ENCODE results near the gene TP53I13. TPM values are rescaled to one million over a fixed set of nuclear protein-coding genes. Genes with fewer than 3 reads are reported as not detected.
A peak's percentile ranks its signal among the peaks of the same experiment; 100 is the strongest.

Gene TP53I13
- polyA plus RNA-seq, 1 experiment, result 17.8 TPM

DNA sequence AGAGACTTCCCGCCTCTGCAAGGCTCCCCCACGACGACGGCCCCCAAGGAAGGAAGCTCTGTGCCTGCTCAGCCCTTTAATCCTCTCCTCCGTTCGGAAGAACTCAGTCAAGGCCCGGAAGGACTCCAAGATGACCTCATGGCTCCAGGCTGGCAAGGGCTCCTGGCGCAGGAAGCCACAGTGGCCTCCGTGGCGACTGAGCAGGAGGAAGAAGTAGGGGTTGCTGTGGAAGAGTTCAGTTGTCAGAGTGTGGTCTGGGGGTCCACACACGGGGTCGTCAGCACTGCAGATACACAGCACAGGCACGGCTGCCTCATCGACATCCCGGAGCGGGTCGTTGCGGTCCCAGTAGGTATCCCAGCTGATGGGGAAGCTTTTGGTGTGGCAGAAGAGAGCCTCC, 5.9 kb upstream of the TP53I13 start:
- H3K9me3 ChIP-seq (ENCODE audit: control insufficient read depth, insufficient read depth, low read length), result no peaks in the 10 kb centered on the region
- TF ChIP-seq, protein P1, sequence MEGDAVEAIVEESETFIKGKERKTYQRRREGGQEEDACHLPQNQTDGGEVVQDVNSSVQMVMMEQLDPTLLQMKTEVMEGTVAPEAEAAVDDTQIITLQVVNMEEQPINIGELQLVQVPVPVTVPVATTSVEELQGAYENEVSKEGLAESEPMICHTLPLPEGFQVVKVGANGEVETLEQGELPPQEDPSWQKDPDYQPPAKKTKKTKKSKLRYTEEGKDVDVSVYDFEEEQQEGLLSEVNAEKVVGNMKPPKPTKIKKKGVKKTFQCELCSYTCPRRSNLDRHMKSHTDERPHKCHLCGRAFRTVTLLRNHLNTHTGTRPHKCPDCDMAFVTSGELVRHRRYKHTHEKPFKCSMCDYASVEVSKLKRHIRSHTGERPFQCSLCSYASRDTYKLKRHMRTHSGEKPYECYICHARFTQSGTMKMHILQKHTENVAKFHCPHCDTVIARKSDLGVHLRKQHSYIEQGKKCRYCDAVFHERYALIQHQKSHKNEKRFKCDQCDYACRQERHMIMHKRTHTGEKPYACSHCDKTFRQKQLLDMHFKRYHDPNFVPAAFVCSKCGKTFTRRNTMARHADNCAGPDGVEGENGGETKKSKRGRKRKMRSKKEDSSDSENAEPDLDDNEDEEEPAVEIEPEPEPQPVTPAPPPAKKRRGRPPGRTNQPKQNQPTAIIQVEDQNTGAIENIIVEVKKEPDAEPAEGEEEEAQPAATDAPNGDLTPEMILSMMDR (IDR thresholded peaks at IDR 0.05; ENCODE audit: low read depth, low read length), result no peak
- no peaks in the 10 kb centered on the region for H3K27me3 ChIP-seq (ENCODE audit: control insufficient read depth, insufficient read depth, low read length)
- ChIA-PET CTCF (no interaction called here), POLR2A (no interaction called here)
- H3K27ac ChIP-seq (ENCODE audit: low read depth, low read length), result no peak overlapping the region
- H3K4me3 ChIP-seq (ENCODE audit: low read depth, low read length), result no peak overlapping the region
- DNase-seq (ENCODE audit: low read depth, low spot score), result no peak

DNA sequence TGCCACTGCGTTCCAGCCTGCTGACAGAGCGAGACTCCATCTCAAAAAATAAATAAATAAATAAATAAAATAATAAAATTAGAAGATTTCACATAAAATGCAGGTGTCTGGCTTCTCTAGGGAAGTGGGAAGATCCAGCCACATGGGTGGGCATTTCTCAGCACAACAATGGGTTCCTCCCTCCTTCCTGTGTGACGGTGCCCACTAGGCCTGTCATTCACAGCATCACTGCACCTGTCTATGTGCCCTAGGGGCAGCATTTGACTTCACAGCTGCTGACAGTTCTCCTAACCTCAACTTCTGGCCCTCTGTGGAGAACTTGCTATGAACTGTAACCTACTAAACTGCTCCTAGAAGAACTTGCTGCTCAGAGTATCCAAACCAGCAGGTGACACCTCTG, 4.7 kb upstream of the TP53I13 start:
- TF ChIP-seq, protein P1 (IDR thresholded peaks at IDR 0.05; ENCODE audit: low read depth, low read length), result no peak
- CTCF ChIA-PET, result interaction anchor here (0.6 to 1.4 kb wide), 3 partner anchors 9 to 446 kb away, joined by 3 to 5 read pairs (median 3); no protein-coding TSS in a partner anchor

DNA sequence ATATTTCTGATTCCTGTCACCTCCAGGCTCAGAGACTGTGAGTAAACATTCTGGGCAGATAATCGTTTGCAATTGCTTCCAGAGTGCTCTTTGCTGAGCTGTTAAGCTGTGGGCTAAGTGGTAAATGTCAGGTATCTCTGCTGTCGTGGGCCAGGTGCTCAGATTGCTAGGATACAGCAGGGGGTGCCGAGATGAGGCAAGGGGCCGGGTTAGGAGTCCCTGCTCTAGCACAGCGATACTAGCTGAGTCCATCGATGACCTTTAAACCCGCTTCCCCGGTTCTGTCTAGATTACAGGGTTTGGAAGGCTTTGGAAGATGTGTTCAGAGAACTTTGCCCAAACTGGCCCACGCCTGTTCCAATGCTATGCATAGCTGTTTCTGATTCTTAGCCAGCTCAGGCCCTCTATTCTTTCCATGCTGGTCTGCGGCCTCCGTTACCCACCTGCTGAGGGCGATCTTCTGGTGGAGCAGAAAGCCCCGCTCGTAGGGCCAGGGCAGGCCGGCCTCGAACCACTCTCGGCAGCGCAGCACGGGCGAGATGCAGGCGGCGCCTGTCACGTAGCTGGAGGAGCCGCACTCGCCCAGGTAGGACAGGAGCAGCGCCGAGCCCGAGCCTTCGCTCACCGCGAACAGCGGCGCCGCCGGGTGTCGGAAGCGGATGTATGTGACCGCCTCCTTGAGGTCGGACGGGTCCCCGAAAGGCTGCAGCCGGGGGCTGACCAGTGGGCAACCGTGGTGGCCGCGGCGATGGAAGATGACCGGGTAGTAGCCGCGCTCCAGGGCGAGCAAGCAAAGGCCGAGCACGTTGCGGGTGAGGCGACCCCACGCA, 2.6 kb upstream of the TP53I13 start:
- Histone ChIP-seq H3K27me3 (ENCODE audit: control insufficient read depth, insufficient read depth, low read length) (no peaks in the 10 kb centered on the region), H3K27ac (ENCODE audit: low read depth, low read length) (no peak overlapping the region), H3K4me3 (ENCODE audit: low read depth, low read length) (peak overlapping the region; percentile 53), H3K9me3 (ENCODE audit: control insufficient read depth, insufficient read depth, low read length) (no peaks in the 10 kb centered on the region)
- ChIA-PET CTCF (interaction anchor here (1.2 kb wide), 1 partner anchor 26 kb away, joined by 4 read pairs; no protein-coding TSS in a partner anchor), POLR2A (no interaction called here)
- DNase-seq (ENCODE audit: low read depth, low spot score), result no peak
- TF ChIP-seq, protein P1 (IDR thresholded peaks at IDR 0.05; ENCODE audit: low read depth, low read length), result peak; percentile 29

More for the DNA sequence above, 4.7 kb upstream of the TP53I13 start:
- H3K27ac ChIP-seq (ENCODE audit: low read depth, low read length), result no peak overlapping the region
- POLR2A ChIA-PET, result interaction anchor here (1.2 kb wide), 1 partner anchor 53 kb away, joined by 3 read pairs; no protein-coding TSS in a partner anchor
- H3K27me3 ChIP-seq (ENCODE audit: control insufficient read depth, insufficient read depth, low read length), result no peaks in the 10 kb centered on the region
- H3K4me3 ChIP-seq (ENCODE audit: low read depth, low read length), result no peak overlapping the region
- H3K9me3 ChIP-seq (ENCODE audit: control insufficient read depth, insufficient read depth, low read length), result no peaks in the 10 kb centered on the region
- no peak for DNase-seq (ENCODE audit: low read depth, low spot score)

DNA sequence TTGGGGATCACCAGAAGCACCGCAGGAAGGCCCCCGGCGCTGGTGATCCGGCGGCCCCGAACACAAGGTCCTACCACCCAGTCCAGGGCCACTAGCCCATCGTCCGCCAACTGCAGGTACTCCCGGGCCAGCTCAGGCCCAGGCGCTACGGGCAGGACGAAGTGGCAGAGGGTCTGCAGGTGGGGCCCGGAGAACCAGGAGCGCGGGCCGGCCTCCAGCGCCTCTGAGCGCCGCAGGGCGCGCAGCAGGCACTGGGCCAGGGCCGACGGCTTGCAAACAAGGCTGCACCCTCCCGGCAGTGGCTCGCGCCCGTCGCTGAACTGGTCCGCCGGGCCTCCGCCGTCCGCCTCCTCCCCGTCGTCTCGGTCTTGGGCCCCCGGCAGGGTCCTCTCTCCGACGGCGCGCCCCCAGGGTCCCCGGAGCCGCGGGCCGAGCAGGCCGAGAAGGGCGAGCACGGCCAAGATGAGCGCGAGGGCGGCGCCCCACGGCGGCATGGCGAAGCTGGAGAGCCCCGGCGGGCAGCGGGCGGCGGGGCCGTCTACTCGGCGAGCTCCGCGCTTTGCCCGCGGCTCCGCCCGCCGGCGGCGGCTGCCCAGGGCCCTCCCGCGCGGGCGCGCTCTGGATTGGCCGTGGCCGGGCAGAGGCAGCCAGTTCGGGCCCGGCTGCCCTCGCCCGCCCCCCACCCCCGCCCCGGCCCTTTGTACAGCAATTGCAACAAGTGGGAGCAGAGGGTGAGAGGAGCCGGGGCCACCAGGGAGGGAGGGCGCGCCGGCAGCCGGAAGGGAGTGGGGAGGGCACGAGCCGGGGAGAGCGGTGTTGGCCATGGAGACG, 1.8 kb upstream of the TP53I13 start, which contains the start of gene ABHD15:
Gene ABHD15 (minus strand): TSS at position 565 of the 831 bp plus-strand sequence. CDS start 71 bp downstream, at position 494.
- TF ChIP-seq, protein P1 (IDR thresholded peaks at IDR 0.05; ENCODE audit: low read depth, low read length), result no peak
- Histone ChIP-seq H3K27ac (ENCODE audit: low read depth, low read length) (peak within 1 kb of the TSS; percentile 47), H3K9me3 (ENCODE audit: control insufficient read depth, insufficient read depth, low read length) (no peaks in the 10 kb centered on the region), H3K27me3 (ENCODE audit: control insufficient read depth, insufficient read depth, low read length) (no peaks in the 10 kb centered on the region), H3K4me3 (ENCODE audit: low read depth, low read length) (peak within 1 kb of the TSS; percentile 70)
- ChIA-PET CTCF (interaction anchor here (1.2 to 9.4 kb wide), 2 partner anchors 25 to 197 kb away, joined by 4 to 77 read pairs; no protein-coding TSS in a partner anchor), POLR2A (interaction anchor here (0.6 kb wide), 1 partner anchor 87 kb away, joined by 4 read pairs; no protein-coding TSS in a partner anchor)
- DNase-seq (ENCODE audit: low read depth, low spot score), result no peak
